GM18909 (cell line): ENCODE results near the gene CDK19.

ENCODE experiments used
- ATAC-seq: cut with Tn5 transposase; IDR thresholded peaks from one replicate; pipeline ENCODE4 v1.9.1; 2021; ENCODE audit warnings: mild to moderate bottlenecking; ENCODE audit not compliant: unreplicated experiment, poor library complexity

CDK19 gene

DNA sequence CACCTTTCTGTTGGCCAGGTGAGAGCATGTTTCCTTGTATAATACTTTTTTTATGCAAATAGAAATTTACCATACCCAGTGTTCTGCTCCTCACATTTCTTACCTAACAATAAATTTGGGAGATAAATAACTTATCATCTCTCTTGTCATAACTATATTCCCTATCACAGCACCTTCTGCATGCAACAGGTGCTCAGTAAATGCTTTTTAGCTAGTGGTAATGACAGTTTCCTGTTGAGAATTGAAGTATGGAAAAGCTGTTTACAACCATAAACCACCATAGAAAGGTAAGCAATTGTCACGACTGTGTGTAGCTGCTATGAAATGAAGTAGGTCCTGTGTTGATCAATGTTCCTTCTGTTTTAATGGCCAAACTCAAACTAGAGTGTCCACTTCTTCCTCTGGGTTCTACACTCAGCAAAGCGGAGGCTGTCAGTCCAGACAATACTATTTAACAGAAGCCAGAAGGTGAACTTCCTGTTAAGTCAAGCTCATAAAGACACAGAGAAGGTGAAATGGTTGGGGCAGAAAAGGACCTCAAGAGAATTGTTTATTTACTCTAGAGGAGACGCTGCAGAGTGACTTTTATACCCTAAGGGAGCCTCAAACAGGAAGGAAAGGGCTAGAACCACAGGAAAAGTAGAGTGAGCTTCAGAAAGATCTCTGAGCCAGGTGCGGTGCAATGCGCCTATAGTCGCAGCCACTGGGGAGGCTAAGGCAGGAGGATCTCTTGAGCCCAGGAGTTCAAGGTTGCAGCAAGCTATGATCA lies 254.8 kb downstream of the CDK19 start:
- peak; percentile 60 for ATAC-seq
